OCI-LY7 (cell line): ENCODE results near the gene SIRT3. TPM values are rescaled to one million over a fixed set of nuclear protein-coding genes. Genes with fewer than 3 reads are reported as not detected.

Source experiments
- BruUV-seq: library from RNA; stranded (reverse); fragments of 400-500 nt; replicated peaks from 2 replicates; lab custom pipeline; 2021; lab: Mats Ljungman, UMichigan
- CTCF ChIA-PET: fragments of 300-600 bp; sonication (Branson Sonifier 250); formaldehyde crosslinking; loops from one replicate; lab custom pipeline; 2022; ENCODE audit warnings: antibody characterized with exemption; ENCODE audit not compliant: unreplicated experiment; lab: Charles Lee
- POLR2A ChIA-PET: fragments of 300-600 bp; sonication (Branson Sonifier 250); formaldehyde crosslinking; loops from one replicate; lab custom pipeline; 2022; ENCODE audit warnings: antibody characterized with exemption; lab: Charles Lee
- DNase-seq: peaks from one replicate; pipeline ENCODE4 v3.0.0-alpha.2; 2015; ENCODE audit warnings: low spot score
- H2AFZ ChIP-seq: fragments of 200-600 bp; sonication (generic), shearing (Covaris generic); 2 replicates; pipeline ENCODE4 v1.6.1; 2014; ENCODE audit warnings: mild to moderate bottlenecking, antibody characterized with exemption, low read length, moderate library complexity
- H3K27ac ChIP-seq: fragments of 200-600 bp; sonication (generic); 2 replicates; pipeline ENCODE4 v1.5.1; 2014; ENCODE audit warnings: mixed run types, low read depth, mild to moderate bottlenecking, moderate library complexity, low read length, inconsistent platforms; ENCODE audit not compliant: poor library complexity, severe bottlenecking
- H3K36me3 ChIP-seq: fragments of 200-600 bp; sonication (generic); 2 replicates; pipeline ENCODE4 v1.6.1; 2014; ENCODE audit warnings: mild to moderate bottlenecking, antibody characterized with exemption, low read length, moderate library complexity, mixed read lengths; ENCODE audit not compliant: insufficient read depth
- H3K4me1 ChIP-seq: fragments of 200-600 bp; sonication (generic); 2 replicates; pipeline ENCODE4 v1.5.1; 2014; ENCODE audit warnings: mild to moderate bottlenecking, low read length; ENCODE audit not compliant: insufficient read depth, poor library complexity, severe bottlenecking
- H3K4me2 ChIP-seq: fragments of 200-600 bp; sonication (generic); 2 replicates; pipeline ENCODE4 v1.6.1; 2014; ENCODE audit warnings: mild to moderate bottlenecking, low read length
- H3K4me3 ChIP-seq: fragments of 200-600 bp; sonication (generic); 2 replicates; pipeline ENCODE4 v1.5.1; 2014; ENCODE audit warnings: mild to moderate bottlenecking, low read depth, low read length; ENCODE audit not compliant: poor library complexity, severe bottlenecking
- H3K79me2 ChIP-seq: fragments of 200-600 bp; sonication (generic); 2 replicates; pipeline ENCODE4 v1.6.1; 2016; ENCODE audit warnings: low read depth, mild to moderate bottlenecking, low read length, moderate library complexity, mixed read lengths; ENCODE audit not compliant: insufficient read depth
- H3K9me2 ChIP-seq: fragments of 200-600 bp; sonication (generic); 2 replicates; pipeline ENCODE4 v1.6.1; 2016; ENCODE audit warnings: mild to moderate bottlenecking, low read length, mixed read lengths; ENCODE audit not compliant: insufficient read depth
- H3K9me3 ChIP-seq: fragments of 200-600 bp; sonication (generic); 2 replicates; pipeline ENCODE4 v1.6.1; 2014; ENCODE audit warnings: mild to moderate bottlenecking, mixed run types, low read length, mixed read lengths
- H4K20me1 ChIP-seq: fragments of 200-600 bp; sonication (generic); 2 replicates; pipeline ENCODE4 v1.6.1; 2014; ENCODE audit warnings: mild to moderate bottlenecking, antibody characterized with exemption, low read length, moderate library complexity, mixed read lengths; ENCODE audit not compliant: insufficient read depth
- CTCF ChIP-seq: fragments of 200-600 bp; sonication (generic); conservative IDR thresholded peaks from 2 replicates; pipeline ENCODE4 v1.5.1; 2014; ENCODE audit warnings: mild to moderate bottlenecking, antibody characterized with exemption, low read length, moderate library complexity, mixed read lengths
- EZH2phosphoT487 ChIP-seq: fragments of 200-600 bp; sonication (generic); IDR thresholded peaks from 2 replicates; pipeline ENCODE4 v1.6.1; 2018; ENCODE audit warnings: low read depth, borderline replicate concordance, mild to moderate bottlenecking, mixed run types, antibody characterized with exemption, low read length, moderate library complexity, mixed read lengths
- intact Hi-C: fragments of 100-400 bp; cut with micrococcal nuclease; formaldehyde crosslinking; loops from one replicate; pipeline ENCODE4 v1.10.0; 2022; ENCODE audit not compliant: unreplicated experiment
- total RNA-seq, 2 experiments: library from RNA; depleted of rRNA in 1 of 2; stranded (reverse); fragments of >200 nt in 1 of 2; shearing (Covaris generic) in 1 of 2; gene quantifications; 2 replicates each; pipeline ENCODE4 v1.2.3, GENCODE V29; 2014 to 2022

The SIRT3 gene
- total RNA-seq, 2 experiments from 2014 or later = 8.5 to 21.0 TPM

- intact Hi-C loops = loop anchor here (10.0 kb wide), 1 partner anchor 51 kb away; the partner anchor contains the start of gene IFITM2
- POLR2A ChIA-PET = interaction anchor here (1.0 kb wide), 1 partner anchor 110 kb away, joined by 3 read pairs; no protein-coding TSS in a partner anchor
- CTCF ChIA-PET = no interaction called here
These were observed 17.7 kb upstream of the SIRT3 start for GRCh38 chr11:253886-254270.

GRCh38 chr11:253160-253885, 17.2 kb upstream of the SIRT3 start:
- Histone ChIP-seq H4K20me1 (no peaks in the 10 kb centered on the region), H3K4me2 (no peak overlapping the region), H3K4me3 (no peak overlapping the region), H3K79me2 (no peaks in the 10 kb centered on the region), H2AFZ (no peak overlapping the region), H3K4me1 (peaks cover 18% of the 10 kb centered on the region), H3K9me2 (no peaks in the 10 kb centered on the region), H3K9me3 (no peaks in the 10 kb centered on the region), H3K36me3 (peaks cover 54% of the 10 kb centered on the region), H3K27ac (no peak overlapping the region)
- ChIA-PET POLR2A (interaction anchor here (1.0 kb wide), 1 partner anchor 110 kb away, joined by 3 read pairs; no protein-coding TSS in a partner anchor), CTCF (no interaction called here)
- BruUV-seq = no TSS peak
- DNase-seq = no peak
- intact Hi-C loops = loop anchor here (10.0 kb wide), 1 partner anchor 51 kb away; the partner anchor contains the start of gene IFITM2
- TF ChIP-seq EZH2phosphoT487 = no peak
- TF ChIP-seq CTCF = no peak

More at GRCh38 chr11:253886-254270, 17.7 kb upstream of the SIRT3 start:
- H2AFZ ChIP-seq = no peak overlapping the region
- no peaks in the 10 kb centered on the region for H3K9me3 ChIP-seq
- no peaks in the 10 kb centered on the region for H3K9me2 ChIP-seq
- H4K20me1 ChIP-seq = no peaks in the 10 kb centered on the region
- H3K4me3 ChIP-seq = no peak overlapping the region
- H3K79me2 ChIP-seq = no peaks in the 10 kb centered on the region
- H3K4me1 ChIP-seq = peaks cover 18% of the 10 kb centered on the region
- no peak overlapping the region for H3K4me2 ChIP-seq
- no peak overlapping the region for H3K27ac ChIP-seq
- TF ChIP-seq EZH2phosphoT487 (no peak), CTCF (no peak)
- BruUV-seq = no TSS peak
- no peak for DNase-seq
- H3K36me3 ChIP-seq = peaks cover 49% of the 10 kb centered on the region

- H3K36me3 ChIP-seq = peaks cover 61% of the 10 kb centered on the region
- no peak overlapping the region for H3K4me3 ChIP-seq
- no peak overlapping the region for H3K27ac ChIP-seq
- H3K79me2 ChIP-seq = no peaks in the 10 kb centered on the region
- CTCF ChIA-PET = no interaction called here
- H4K20me1 ChIP-seq = no peaks in the 10 kb centered on the region
- BruUV-seq = TSS peak; percentile 75
- peaks cover 11% of the 10 kb centered on the region for H3K4me1 ChIP-seq
- intact Hi-C loops = loop anchor here (10.0 kb wide), 1 partner anchor 52 kb away; the partner anchor contains the start of gene IFITM2
- TF ChIP-seq EZH2phosphoT487 (no peak), CTCF (no peak)
- no peak for DNase-seq
- H3K4me2 ChIP-seq = no peak overlapping the region
- no peak overlapping the region for H2AFZ ChIP-seq
- no peaks in the 10 kb centered on the region for H3K9me3 ChIP-seq
- POLR2A ChIA-PET = no interaction called here
- no peaks in the 10 kb centered on the region for H3K9me2 ChIP-seq
These were observed 16.5 kb upstream of the SIRT3 start for GRCh38 chr11:252666-253065.
